Central memory CD8-positive, alpha-beta T cell (primary cell): ENCODE results near the gene NR0B2.
A peak's percentile ranks its signal among the peaks of the same experiment; 100 is the strongest.
"Not testable (repeated sequence)": the region's sequence is repeated elsewhere in the genome, so short reads cannot be mapped to it uniquely, and the experiment has no call there.

Experiments
- ATAC-seq: fragments of 150-1000 bp; cut with Tn5 transposase; replicated peaks from 2 replicates; pipeline ENCODE4 v1.10.0; 2022; ENCODE audit warnings: mild to moderate bottlenecking, moderate FRiP score, moderate number of reproducible peaks; ENCODE audit not compliant: poor library complexity, severe bottlenecking; ENCODE audit errors: extremely low read depth
- DNase-seq, 2 donors: peaks; one replicate each; pipeline ENCODE4 v3.0.0; 2021; ENCODE audit warnings: low spot score in 2 of 2
- H3K27ac Mint-ChIP-seq: one replicate; pipeline ENCODE4 v1.8.0; 2022; ENCODE audit warnings: low read depth, mild to moderate bottlenecking, moderate library complexity, mixed read lengths
- H3K27me3 Mint-ChIP-seq: one replicate; pipeline ENCODE4 v1.8.0; 2022; ENCODE audit warnings: mixed read lengths
- H3K36me3 Mint-ChIP-seq: one replicate; pipeline ENCODE4 v1.8.0; 2022; ENCODE audit warnings: mild to moderate bottlenecking, moderate library complexity, mixed read lengths; ENCODE audit not compliant: insufficient read depth
- H3K4me1 Mint-ChIP-seq: one replicate; pipeline ENCODE4 v1.8.0; 2022; ENCODE audit warnings: mixed read lengths
- H3K4me3 Mint-ChIP-seq: one replicate; pipeline ENCODE4 v1.8.0; 2022; ENCODE audit warnings: mild to moderate bottlenecking, moderate library complexity, mixed read lengths
- H3K9me3 Mint-ChIP-seq: one replicate; pipeline ENCODE4 v1.8.0; 2022; ENCODE audit warnings: mixed read lengths

Gene NR0B2

DNA sequence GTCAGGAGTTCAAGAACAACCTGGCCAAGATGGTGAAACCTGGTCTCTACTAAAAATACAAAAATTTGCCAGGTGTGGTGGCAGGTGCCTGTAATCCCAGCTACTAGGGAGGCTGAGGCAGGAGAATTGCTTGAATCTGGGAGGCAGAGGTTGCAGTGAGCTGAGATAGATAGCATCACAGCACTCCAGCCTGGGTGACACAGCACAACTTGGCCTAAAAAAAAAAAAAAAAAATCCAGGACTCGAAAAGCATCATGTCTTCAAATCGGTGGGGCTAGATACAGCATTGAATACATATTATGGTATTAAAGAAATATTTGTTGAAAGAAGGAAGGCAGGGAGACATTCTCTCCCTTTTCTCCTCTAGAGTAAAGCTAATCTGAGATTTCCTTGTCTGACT lies 40.7 kb downstream of the NR0B2 start:
- not testable (repeated sequence) for H3K9me3 Mint-ChIP-seq, H3K27me3 Mint-ChIP-seq, H3K4me3 Mint-ChIP-seq, H3K36me3 Mint-ChIP-seq, H3K27ac Mint-ChIP-seq, ATAC-seq, DNase-seq, H3K4me1 Mint-ChIP-seq

DNA sequence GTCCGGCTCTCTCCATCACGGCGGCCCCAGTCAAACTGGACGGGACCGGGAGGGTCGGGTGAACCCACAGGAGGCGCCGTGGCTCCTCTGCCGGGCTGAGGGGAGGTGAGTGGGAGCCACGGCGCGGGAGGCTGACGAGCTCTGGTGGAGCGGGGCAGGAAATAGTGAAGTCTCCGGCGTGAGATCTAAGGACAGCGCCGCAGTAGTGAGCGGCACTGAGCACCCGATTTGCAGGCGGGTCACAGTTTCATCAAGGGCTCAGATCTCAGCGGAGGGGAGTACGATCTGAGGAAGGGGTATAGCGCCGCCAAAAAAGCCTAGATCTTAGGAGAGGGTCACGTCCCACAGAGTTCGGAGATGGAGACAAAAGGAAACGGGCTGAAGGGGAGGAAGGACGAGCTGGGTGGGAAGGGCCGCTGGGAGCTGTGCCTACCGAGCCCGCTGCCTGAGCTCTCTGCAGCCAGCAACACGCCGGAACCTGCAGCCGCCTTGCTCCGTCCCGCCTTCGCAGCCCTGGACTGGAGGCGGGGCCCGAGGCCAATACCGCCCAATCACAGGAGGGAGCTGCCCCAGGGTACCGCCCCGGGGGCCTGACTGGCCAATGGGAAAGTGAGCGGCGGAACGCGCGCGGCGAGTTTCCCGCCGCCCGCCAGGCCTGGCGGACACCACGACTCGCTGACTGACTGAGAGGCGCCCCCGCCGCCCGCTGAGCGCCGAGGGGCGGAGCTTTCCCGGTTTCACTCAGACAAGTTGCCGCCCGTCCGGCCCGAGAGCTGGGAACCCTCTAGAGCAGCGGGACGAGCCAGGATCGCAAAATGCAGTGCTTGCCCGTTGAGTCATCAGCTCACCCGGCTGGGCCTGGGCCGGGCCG lies 48.9 kb downstream of the NR0B2 start:
- Mint-ChIP-seq H3K4me1 (peaks cover 25% of the 10 kb centered on the region), H3K36me3 (peaks cover 10% of the 10 kb centered on the region), H3K27me3 (no peaks in the 10 kb centered on the region), H3K9me3 (no peaks in the 10 kb centered on the region), H3K27ac (peak overlapping the region; percentile 80), H3K4me3 (peak overlapping the region; percentile 89)
- DNase-seq (peak; percentile 87 to 91), ATAC-seq (peak; percentile 97)

DNA sequence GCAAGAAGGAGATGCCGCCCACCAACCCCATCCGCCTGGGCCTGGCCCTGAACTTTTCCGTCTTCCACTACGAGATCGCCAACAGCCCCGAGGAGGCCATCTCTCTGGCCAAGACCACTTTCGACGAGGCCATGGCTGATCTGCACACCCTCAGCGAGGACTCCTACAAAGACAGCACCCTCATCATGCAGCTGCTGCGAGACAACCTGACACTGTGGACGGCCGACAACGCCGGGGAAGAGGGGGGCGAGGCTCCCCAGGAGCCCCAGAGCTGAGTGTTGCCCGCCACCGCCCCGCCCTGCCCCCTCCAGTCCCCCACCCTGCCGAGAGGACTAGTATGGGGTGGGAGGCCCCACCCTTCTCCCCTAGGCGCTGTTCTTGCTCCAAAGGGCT lies 50.1 kb downstream of the NR0B2 start:
- H3K4me3 Mint-ChIP-seq, result peak overlapping the region; percentile 89
- peaks cover 14% of the 10 kb centered on the region for H3K36me3 Mint-ChIP-seq
- no peaks in the 10 kb centered on the region for H3K9me3 Mint-ChIP-seq
- DNase-seq, result no peak
- no peak overlapping the region for H3K27ac Mint-ChIP-seq
- ATAC-seq, result no peak
- peaks cover 25% of the 10 kb centered on the region for H3K4me1 Mint-ChIP-seq
- H3K27me3 Mint-ChIP-seq, result no peaks in the 10 kb centered on the region

DNA sequence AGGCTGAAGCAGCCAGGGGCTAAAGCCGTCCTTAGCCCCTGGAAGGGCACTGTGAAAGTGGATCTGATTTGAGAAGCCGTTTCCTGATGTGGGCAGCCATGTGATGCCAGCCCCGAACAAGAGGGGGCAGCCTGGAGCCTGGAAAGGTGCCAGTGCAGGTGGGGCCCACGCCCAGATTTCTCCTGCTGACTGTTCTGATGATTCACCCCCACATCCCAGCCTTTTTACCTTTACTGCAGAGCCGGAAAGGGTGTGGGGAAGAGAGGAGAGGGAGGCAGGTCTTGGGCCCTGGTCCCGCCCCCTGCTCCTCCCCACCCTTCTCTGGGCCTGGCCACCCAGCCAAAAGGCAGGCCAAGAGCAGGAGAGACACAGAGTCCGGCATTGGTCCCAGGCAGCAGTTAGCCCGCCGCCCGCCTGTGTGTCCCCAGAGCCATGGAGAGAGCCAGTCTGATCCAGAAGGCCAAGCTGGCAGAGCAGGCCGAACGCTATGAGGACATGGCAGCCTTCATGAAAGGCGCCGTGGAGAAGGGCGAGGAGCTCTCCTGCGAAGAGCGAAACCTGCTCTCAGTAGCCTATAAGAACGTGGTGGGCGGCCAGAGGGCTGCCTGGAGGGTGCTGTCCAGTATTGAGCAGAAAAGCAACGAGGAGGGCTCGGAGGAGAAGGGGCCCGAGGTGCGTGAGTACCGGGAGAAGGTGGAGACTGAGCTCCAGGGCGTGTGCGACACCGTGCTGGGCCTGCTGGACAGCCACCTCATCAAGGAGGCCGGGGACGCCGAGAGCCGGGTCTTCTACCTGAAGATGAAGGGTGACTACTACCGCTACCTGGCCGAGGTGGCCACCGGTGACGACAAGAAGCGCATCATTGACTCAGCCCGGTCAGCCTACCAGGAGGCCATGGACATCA lies 50.7 kb downstream of the NR0B2 start, which contains the start of gene SFN:
SFN (plus strand) TSS at position 369 of the 904 bp plus-strand sequence; CDS start at position 433, 64 bp downstream.
- H3K27ac Mint-ChIP-seq, result peak within 1 kb of the TSS; percentile 80
- peak within 1 kb of the TSS; percentile 89 for H3K4me3 Mint-ChIP-seq
- no peak for ATAC-seq

DNA sequence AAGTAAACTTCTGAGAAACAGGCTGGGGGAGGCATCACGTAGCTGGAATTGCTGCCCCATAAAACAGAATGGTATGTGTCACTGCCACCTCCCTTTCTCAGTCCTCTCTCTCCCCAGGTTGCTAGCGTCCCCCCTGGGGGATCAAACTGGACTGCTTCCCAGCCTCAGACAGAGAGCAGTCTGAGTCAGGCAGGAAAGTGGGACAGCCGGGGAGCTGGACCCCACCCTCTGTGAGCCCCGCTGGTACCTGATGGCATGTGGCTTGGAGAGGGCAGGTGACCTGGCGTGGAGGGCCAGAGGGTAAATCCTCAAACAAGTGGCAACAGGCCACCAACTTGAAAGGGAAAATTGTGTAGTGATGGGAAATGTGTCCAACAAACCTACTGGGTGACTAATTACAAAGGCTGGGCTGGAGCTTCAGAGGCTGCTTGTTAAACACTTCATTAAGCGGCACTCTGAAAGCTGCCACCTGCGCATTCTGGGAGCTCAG lies 51.8 kb downstream of the NR0B2 start:
- Mint-ChIP-seq H3K4me1 (peaks cover 25% of the 10 kb centered on the region), H3K9me3 (no peaks in the 10 kb centered on the region), H3K27ac (no peak overlapping the region), H3K4me3 (no peak overlapping the region), H3K27me3 (no peaks in the 10 kb centered on the region), H3K36me3 (peaks cover 14% of the 10 kb centered on the region)
- ATAC-seq (no peak), DNase-seq (no peak)

More for the DNA sequence above, 50.7 kb downstream of the NR0B2 start, which contains the start of gene SFN:
- H3K36me3 Mint-ChIP-seq, result peaks cover 12% of the 10 kb centered on the region
- H3K27me3 Mint-ChIP-seq, result no peaks in the 10 kb centered on the region
- peaks cover 25% of the 10 kb centered on the region for H3K4me1 Mint-ChIP-seq
- no peaks in the 10 kb centered on the region for H3K9me3 Mint-ChIP-seq
- no peak for DNase-seq
